H1 (cell line): Measurements from ENCODE around the gene RAB3GAP2.

Experiments
- CEBPB ChIP-seq: IDR thresholded peaks from 2 replicates; pipeline ENCODE4 v1.6.1; 2012; ENCODE audit warnings: low read depth, low read length
- CTBP2 ChIP-seq: IDR thresholded peaks from 2 replicates; pipeline ENCODE4 v1.7.0; 2011; ENCODE audit warnings: borderline replicate concordance, mild to moderate bottlenecking, moderate library complexity, mixed read lengths, low read length; ENCODE audit not compliant: insufficient read depth, insufficient read length
- EP300 ChIP-seq, 2 experiments: IDR thresholded peaks; 1 replicate in 1 of 2; 2 replicates in 1 of 2; pipeline ENCODE4 v1.6.1; 2011 to 2012; ENCODE audit warnings: low read depth in 2 of 2, low read length in 2 of 2, mild to moderate bottlenecking in 2 of 2, borderline replicate concordance in 1 of 2, inconsistent platforms in 1 of 2, moderate library complexity in 1 of 2
- EZH2 ChIP-seq: fragments of 200-600 bp; sonication (generic); IDR thresholded peaks from 2 replicates; pipeline ENCODE4 v1.7.1; 2012; ENCODE audit warnings: low read depth, mild to moderate bottlenecking, moderate library complexity, low read length, inconsistent platforms; ENCODE audit not compliant: severe bottlenecking
- JUN ChIP-seq: IDR thresholded peaks from 2 replicates; pipeline ENCODE4 v1.6.1; 2011; ENCODE audit warnings: low read depth, mild to moderate bottlenecking, improper control_type of control experiment, low read length
- JUND ChIP-seq: IDR thresholded peaks from 2 replicates; pipeline ENCODE4 v1.6.1; 2011; ENCODE audit warnings: mild to moderate bottlenecking, improper control_type of control experiment, low read length
- MAFK ChIP-seq: IDR thresholded peaks from 2 replicates; pipeline ENCODE4 v1.6.1; 2012; ENCODE audit warnings: low read depth, mild to moderate bottlenecking, improper control_type of control experiment, low read length
- PHF8 ChIP-seq: fragments of 200-600 bp; sonication (generic); conservative IDR thresholded peaks from 2 replicates; pipeline ENCODE4 v1.7.1; 2012; ENCODE audit warnings: low read depth, mild to moderate bottlenecking, inconsistent platforms, low read length, moderate library complexity
- POLR2A ChIP-seq, 2 experiments: IDR thresholded peaks; 1 replicate in 1 of 2; 2 replicates in 1 of 2; pipeline ENCODE4 v1.6.1; 2011; ENCODE audit warnings: low read depth in 2 of 2, low read length in 2 of 2, mild to moderate bottlenecking in 2 of 2; ENCODE audit errors: control extremely low read depth in 1 of 2
- POLR2AphosphoS5 ChIP-seq: IDR thresholded peaks from 2 replicates; pipeline ENCODE4 v1.6.1; 2011; ENCODE audit warnings: low read depth, low read length
- POU5F1 ChIP-seq: IDR thresholded peaks from 2 replicates; pipeline ENCODE4 v1.6.1; 2011; ENCODE audit warnings: low read depth, mild to moderate bottlenecking, low read length, moderate library complexity
- TCF12 ChIP-seq: IDR thresholded peaks from 2 replicates; pipeline ENCODE4 v1.6.1; 2011; ENCODE audit warnings: low read depth, mild to moderate bottlenecking, low read length
- TF ChIP-seq, protein P1 (sequence below), 3 experiments: IDR thresholded peaks; 1 replicate in 2 of 3; 2 replicates in 1 of 3; pipeline versions ENCODE4 v1.5.1 to v1.6.1; 2011; ENCODE audit warnings: low read length in 3 of 3, mild to moderate bottlenecking in 3 of 3, inconsistent platforms in 2 of 3, low read depth in 1 of 3, moderate library complexity in 1 of 3; ENCODE audit not compliant: insufficient read depth in 1 of 3; ENCODE audit errors: control extremely low read depth in 1 of 3
- TF ChIP-seq, protein P2 (sequence below): IDR thresholded peaks from 2 replicates; pipeline ENCODE4 v1.6.1; 2012; ENCODE audit warnings: low read length, inconsistent platforms

DNA sequence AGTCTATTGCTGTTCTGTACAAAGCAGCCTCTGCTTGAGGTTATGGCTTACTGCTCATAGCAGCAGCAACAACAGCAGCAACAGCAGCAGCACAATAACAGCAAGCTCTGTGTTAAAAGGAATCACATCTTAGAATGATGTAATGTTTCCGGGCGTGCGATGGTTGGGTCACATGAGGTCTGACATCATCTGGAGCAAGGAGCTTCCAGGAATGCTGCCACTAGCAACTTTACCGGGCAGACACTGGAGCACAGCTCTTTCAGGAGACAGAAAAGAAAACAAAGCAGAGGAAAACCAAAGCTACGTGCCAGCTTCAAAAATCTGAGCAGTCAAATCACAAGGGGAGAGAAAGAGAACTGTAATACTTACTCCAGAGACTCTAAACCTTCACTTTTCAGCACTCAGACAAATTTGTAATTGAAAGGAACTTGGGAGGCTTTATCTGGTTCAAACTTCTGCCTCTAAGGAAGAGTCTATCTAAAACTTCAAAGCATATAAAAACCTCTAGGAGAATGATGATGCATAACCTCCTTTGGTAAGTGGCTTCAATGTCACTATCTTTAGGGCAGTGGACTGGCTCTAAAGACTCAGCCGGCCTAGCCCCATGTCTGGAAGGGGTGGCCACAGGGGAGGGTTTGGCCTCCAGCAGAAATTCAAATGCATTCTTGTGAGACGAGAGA lies 28.3 kb upstream of the RAB3GAP2 start:
- TF ChIP-seq POLR2AphosphoS5, result no peak
- no peak for TF ChIP-seq MAFK
- TF ChIP-seq, protein P1, sequence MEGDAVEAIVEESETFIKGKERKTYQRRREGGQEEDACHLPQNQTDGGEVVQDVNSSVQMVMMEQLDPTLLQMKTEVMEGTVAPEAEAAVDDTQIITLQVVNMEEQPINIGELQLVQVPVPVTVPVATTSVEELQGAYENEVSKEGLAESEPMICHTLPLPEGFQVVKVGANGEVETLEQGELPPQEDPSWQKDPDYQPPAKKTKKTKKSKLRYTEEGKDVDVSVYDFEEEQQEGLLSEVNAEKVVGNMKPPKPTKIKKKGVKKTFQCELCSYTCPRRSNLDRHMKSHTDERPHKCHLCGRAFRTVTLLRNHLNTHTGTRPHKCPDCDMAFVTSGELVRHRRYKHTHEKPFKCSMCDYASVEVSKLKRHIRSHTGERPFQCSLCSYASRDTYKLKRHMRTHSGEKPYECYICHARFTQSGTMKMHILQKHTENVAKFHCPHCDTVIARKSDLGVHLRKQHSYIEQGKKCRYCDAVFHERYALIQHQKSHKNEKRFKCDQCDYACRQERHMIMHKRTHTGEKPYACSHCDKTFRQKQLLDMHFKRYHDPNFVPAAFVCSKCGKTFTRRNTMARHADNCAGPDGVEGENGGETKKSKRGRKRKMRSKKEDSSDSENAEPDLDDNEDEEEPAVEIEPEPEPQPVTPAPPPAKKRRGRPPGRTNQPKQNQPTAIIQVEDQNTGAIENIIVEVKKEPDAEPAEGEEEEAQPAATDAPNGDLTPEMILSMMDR (IDR thresholded peaks at IDR 0.05; ENCODE audit: control extremely low read depth in 1 of 3, insufficient read depth in 1 of 3, low read depth in 1 of 3, low read length in 3 of 3), result no peak
- TF ChIP-seq JUND, result no peak
- TF ChIP-seq TCF12, result no peak
- no peak for TF ChIP-seq EZH2
- no peak for TF ChIP-seq POLR2A (IDR thresholded peaks at IDR 0.05; ENCODE audit: control extremely low read depth in 1 of 2, low read depth in 2 of 2, low read length in 2 of 2)
- TF ChIP-seq PHF8, result no peak
- no peak for TF ChIP-seq JUN
- no peak for TF ChIP-seq POU5F1
- TF ChIP-seq CEBPB, result no peak
- no peak for TF ChIP-seq EP300 (IDR thresholded peaks at IDR 0.05; ENCODE audit: borderline replicate concordance in 1 of 2, low read depth in 2 of 2, low read length in 2 of 2)
- TF ChIP-seq, protein P2, sequence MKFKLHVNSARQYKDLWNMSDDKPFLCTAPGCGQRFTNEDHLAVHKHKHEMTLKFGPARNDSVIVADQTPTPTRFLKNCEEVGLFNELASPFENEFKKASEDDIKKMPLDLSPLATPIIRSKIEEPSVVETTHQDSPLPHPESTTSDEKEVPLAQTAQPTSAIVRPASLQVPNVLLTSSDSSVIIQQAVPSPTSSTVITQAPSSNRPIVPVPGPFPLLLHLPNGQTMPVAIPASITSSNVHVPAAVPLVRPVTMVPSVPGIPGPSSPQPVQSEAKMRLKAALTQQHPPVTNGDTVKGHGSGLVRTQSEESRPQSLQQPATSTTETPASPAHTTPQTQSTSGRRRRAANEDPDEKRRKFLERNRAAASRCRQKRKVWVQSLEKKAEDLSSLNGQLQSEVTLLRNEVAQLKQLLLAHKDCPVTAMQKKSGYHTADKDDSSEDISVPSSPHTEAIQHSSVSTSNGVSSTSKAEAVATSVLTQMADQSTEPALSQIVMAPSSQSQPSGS, result peak; percentile 72; the same call in 1 of the 2 replicates
- TF ChIP-seq CTBP2, result no peak
